A549 (cell line): ENCODE data around the gene GYG2.

Experiments used
- BCL3 ChIP-seq: fragments of >200 bp; sonication (Bioruptor Twin); formaldehyde crosslinking; IDR thresholded peaks from 3 replicates; pipeline ENCODE4 v1.6.1; 2016
- NFE2L2 ChIP-seq: fragments of 150-350 bp; conservative IDR thresholded peaks from 2 replicates; pipeline ENCODE4 v1.6.1; 2014; ENCODE audit warnings: low read length
- POLR2A ChIP-seq: IDR thresholded peaks from 2 replicates; pipeline ENCODE4 v1.6.1; 2012; ENCODE audit warnings: mild to moderate bottlenecking, low read length
- RAD21 ChIP-seq, 2 experiments: fragments of >200 bp in 1 of 2; sonication (Bioruptor Twin) in 1 of 2; formaldehyde crosslinking in 1 of 2; IDR thresholded peaks in 1 of 2; conservative IDR thresholded peaks in 1 of 2; 2 replicates in 1 of 2; 3 replicates in 1 of 2; pipeline ENCODE4 v1.6.1; 2012 to 2018; ENCODE audit warnings: inconsistent platforms in 1 of 2
- RFX5 ChIP-seq: fragments of 450-650 bp; IDR thresholded peaks from 2 replicates; pipeline ENCODE4 v1.7.1; 2014; ENCODE audit warnings: antibody characterized with exemption, mild to moderate bottlenecking, moderate library complexity
- TF ChIP-seq, protein P1 (sequence below): fragments of >200 bp; sonication (Bioruptor Twin); formaldehyde crosslinking; IDR thresholded peaks from 3 replicates; pipeline ENCODE4 v1.5.1; 2016

GRCh38 chrX:2875136-2875481 lies 46.4 kb downstream of the GYG2 start:
- TF ChIP-seq POLR2A (no peak), BCL3 (no peak), RAD21 (conservative IDR thresholded peaks at IDR 0.05 in 1 of 2, IDR thresholded peaks at IDR 0.05 in 1 of 2) (no peak), NFE2L2 (no peak), RFX5 (no peak)
- TF ChIP-seq, protein P1, sequence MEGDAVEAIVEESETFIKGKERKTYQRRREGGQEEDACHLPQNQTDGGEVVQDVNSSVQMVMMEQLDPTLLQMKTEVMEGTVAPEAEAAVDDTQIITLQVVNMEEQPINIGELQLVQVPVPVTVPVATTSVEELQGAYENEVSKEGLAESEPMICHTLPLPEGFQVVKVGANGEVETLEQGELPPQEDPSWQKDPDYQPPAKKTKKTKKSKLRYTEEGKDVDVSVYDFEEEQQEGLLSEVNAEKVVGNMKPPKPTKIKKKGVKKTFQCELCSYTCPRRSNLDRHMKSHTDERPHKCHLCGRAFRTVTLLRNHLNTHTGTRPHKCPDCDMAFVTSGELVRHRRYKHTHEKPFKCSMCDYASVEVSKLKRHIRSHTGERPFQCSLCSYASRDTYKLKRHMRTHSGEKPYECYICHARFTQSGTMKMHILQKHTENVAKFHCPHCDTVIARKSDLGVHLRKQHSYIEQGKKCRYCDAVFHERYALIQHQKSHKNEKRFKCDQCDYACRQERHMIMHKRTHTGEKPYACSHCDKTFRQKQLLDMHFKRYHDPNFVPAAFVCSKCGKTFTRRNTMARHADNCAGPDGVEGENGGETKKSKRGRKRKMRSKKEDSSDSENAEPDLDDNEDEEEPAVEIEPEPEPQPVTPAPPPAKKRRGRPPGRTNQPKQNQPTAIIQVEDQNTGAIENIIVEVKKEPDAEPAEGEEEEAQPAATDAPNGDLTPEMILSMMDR = no peak
